Adrenal gland (tissue), 5 donors: ENCODE measurements around the gene BCKDHA.

Source experiments
- CTCF ChIP-seq, 6 experiments: fragments of 450-650 bp in 4 of 6; fragments of 200-600 bp in 2 of 6; sonication (generic) in 1 of 6; IDR thresholded peaks; 1 replicate in 5 of 6; 2 replicates in 1 of 6; pipeline versions ENCODE4 v1.5.1 to v1.8.0; 2016 to 2021; ENCODE audit warnings: antibody characterized with exemption in 6 of 6, mild to moderate bottlenecking in 2 of 6, moderate library complexity in 1 of 6
- POLR2A ChIP-seq, 2 donors: fragments of 450-650 bp; IDR thresholded peaks; one replicate each; pipeline ENCODE4 v1.6.1; 2017; ENCODE audit warnings: antibody characterized with exemption in 2 of 2, mild to moderate bottlenecking in 2 of 2, moderate library complexity in 1 of 2
- donor health status: DM: no; HTN: no; CAD: no.

- TF ChIP-seq CTCF (IDR thresholded peaks at IDR 0.05), result no peak
- no peak for TF ChIP-seq POLR2A (IDR thresholded peaks at IDR 0.05)
Observed at GRCh38 chr19:41437944-41438574, 40.4 kb downstream of the BCKDHA start.
